Caki2 (cell line): ENCODE results near the gene SPRR2A. TPM values are rescaled to one million over a fixed set of nuclear protein-coding genes. Genes with fewer than 3 reads are reported as not detected.
"Not testable (repeated sequence)": the region's sequence is repeated elsewhere in the genome, so short reads cannot be mapped to it uniquely, and the experiment has no call there.

Source experiments
- DNase-seq: peaks from one replicate; pipeline ENCODE4 v3.0.0-alpha.2; 2015; ENCODE audit warnings: low read depth
- in situ Hi-C: cut with HindIII; loops from 2 replicates; pipeline ENCODE4 v1.10.0; 2016; ENCODE audit warnings: low sequenced_read_pairs, low pct_unique_long_range_greater_than_20kb, mixed read lengths
- total RNA-seq: library from RNA; depleted of rRNA; stranded (reverse); fragments of >200 nt; shearing (Covaris generic); gene quantifications from 2 replicates; pipeline ENCODE4 v1.2.3, GENCODE V29; 2014; ENCODE audit warnings: low replicate concordance; rRNA removed

SPRR2A gene
- total RNA-seq, result not detected in 2 replicates

DNA sequence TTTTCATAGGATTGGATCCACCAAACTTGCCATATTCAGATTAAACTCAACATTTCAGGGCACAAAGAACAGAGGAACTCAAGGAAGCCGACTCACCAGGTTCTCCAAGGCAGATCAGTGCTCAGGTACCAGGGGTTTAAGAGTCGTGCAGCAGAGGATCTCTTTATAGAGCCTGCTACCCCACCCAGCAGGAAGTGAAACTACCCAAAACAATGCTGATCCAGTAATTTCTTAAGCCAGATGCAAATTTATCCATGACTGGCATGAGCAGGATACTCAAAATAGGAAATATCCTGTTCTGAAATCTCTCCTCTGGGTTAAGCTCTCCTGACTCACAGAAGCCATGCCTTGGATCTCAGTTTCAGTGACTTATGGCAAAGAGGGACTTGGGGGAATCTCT lies at the start of gene SPRR2A:
TSS of gene SPRR2A (minus strand) at position 138 of the 400 bp plus-strand sequence. CDS start 777 bp downstream, outside the sequence.
- no peak for DNase-seq
- in situ Hi-C loops, result no loop called here

DNA sequence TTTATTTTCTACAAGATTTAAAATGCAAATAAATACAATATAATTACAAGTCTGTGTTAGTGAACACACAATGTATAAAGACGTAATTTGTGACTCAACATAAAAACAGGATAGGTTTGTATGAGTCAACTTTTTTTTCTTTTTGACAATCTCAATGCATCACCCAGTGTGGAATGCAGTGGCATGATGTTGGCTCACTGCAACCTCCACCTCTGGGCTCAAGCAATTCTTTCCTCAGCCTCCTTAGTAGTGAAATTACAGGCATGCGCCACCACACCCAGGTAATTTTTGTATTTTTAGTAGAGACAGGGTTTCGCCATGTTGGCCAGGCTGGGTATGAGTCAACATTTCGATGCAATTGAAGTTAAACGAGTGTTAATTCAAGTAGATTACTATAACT lies 42.9 kb upstream of the SPRR2A start:
- in situ Hi-C loops, result no loop called here
- peak; percentile 18 for DNase-seq

DNA sequence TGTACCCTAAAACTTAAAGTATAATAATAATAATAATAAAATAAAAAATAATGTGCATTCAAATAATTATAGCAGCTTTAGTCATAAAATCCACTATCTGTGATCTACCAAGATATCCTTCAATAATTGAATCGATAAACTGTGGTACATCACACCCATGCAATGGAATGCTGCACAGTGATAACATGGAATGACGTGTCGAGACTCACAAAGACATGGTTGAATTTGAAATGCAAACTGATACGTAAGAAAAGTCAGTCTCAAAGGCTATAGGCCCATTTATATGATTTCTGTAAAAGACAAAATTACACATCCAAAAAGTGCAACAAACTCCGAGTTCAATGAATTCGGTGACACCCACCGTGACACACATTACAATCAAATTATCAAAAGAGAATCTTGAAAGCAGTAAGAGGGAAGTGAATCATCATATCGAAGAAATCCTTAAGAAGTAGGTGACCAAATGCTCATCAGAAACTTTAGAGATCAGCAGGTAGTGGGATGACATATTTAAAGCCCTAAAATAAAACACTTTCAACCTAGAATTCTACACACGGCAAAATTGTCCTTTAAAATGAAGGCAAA lies 42.2 kb upstream of the SPRR2A start:
- in situ Hi-C loops, result no loop called here
- DNase-seq, result no peak

DNA sequence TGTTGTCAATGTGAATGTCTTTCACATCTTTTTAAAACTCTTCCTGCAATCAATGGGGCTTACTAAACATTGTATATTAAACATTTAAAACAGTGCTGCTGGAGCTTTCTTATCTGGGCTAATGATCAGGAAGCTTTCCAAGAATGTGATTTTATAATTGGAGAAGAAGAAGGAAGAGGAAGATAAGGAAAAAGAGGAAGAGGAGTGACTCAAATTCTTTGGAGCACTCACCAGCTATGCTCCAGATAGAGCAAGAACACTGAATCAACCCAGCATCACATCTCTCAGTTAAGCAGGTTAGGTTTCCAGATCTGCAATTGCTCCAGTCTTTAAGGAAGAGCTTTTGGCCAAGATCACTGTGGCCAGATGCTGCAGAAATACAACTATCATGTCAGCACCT lies 38.5 kb upstream of the SPRR2A start:
- no peak for DNase-seq

DNA sequence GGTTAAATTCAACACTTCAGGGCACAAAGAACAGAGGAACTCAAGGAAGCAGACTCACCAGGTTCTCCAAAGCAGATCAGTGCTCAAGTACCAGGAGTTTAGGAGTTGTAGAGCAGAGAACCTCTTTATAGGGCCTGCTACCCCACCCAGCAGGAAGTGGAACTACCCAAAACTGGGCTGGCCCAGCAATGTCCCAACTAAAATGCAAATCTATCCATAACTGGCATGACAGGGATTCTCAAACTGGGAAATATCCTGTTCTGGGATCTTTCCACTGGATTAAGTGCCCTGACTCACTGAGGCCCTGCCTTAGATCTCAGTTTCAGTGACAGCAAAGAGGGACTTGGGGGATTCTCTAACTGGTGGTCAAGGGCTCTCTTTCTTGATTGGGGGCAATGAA lies 37.1 kb upstream of the SPRR2A start, which contains the start of gene SPRR2E:
TSS of gene SPRR2E (minus strand) at position 101 of the 400 bp plus-strand sequence. CDS start 775 bp downstream, outside the sequence.
- in situ Hi-C loops, result no loop called here
- DNase-seq, result no peak

More for the DNA sequence above, 38.5 kb upstream of the SPRR2A start:
- in situ Hi-C loops, result no loop called here

DNA sequence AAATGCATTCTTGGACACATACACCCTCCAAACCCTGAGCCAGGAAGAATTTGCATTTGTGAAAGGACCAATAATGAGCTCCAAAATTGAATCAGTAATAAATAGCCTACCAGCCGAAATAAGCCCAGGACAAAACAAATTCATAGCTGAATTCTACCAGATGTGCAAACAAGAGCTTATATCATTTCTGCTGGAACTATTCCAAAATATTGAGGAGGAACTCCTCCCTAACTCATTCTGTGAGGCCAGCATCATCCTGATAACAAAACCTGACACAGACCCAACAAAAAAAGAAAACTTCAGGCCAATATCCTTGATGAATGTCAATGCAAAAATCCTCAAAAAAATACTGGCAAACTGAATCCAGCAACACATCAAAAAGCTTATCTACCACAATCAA lies 30.3 kb upstream of the SPRR2A start:
- in situ Hi-C loops, result no loop called here
- no peak for DNase-seq

DNA sequence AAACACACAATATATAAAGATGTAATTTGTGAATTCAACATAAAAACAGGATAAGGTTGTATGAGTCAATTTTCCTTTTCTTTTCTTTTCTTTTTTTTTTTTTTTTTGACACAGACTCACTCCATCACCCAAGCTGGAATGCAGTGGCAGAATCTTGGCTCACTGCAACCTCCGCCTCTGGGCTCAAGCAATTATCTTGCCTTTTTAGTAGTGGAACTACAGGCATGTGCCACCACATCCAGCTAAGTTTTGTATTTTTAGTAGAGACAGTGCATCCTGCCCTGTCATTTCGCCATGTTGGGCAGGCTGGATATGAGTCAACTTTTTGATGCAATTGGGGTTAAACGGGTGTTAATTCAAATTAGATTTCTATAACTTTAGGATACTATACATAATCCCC lies 24.4 kb upstream of the SPRR2A start:
- DNase-seq, result no peak
- in situ Hi-C loops, result no loop called here

DNA sequence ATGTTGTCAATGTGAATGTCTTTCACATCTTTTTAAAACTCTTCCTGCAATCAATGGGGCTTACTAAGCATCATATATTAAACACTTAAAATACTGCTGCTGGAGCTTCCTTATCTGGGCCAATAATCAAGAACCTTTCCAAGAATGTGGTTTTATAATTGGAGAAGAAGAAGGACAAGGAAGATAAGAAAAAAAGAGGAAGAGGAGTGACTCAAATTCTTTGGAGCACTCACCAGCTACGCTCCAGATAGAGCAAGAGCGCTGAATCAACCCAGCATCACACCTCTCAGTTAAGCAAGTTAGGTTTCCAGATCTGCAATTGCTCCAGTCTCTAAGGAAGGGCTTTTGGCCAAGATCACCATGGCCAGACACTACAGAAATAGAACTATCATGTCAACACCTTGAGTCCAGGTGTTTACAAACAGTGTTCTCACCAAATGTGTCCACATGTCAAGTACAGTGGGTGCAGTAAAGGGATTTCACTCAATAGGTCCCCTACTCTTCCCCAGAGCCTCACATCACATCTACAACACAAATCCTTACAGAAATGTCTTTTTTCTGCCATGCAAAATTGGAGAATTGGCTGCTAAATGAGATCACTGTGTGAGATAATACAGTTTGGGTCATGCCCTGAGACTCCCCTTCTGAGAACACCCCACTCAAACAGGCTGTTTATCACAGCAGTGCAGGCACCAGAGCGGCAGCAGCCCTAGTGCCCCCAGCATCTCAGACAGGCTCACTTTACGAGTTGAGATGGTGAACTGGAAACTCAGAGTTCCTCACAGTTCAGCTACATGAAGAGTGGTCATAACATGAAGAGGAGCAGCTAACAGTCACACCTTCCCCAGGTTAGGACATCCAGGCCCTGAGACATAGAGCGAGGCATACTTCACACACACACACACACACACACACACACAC lies 15.8 kb upstream of the SPRR2A start:
- no peak for DNase-seq
- in situ Hi-C loops, result no loop called here

DNA sequence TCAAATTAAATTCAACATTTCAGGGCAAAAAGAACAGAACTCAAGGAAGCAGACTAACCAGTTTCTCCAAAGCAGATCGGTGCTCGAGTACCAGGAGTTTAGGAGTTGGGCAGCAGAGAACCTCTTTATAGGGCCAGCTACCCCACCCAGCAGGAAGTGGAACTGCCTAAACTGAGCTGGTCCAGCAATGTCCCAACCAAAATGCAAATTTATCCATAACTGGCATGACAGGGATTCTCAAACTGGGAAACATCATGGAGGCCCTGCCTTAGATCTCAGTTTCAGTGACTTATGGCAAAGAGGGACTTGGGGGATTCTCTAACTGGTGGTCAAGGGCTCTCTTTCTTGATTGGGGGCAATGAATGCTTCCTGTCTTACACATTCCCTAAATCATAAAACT lies 14.2 kb upstream of the SPRR2A start, which contains the start of gene SPRR2B:
TSS of gene SPRR2B (minus strand) at position 101 of the 400 bp plus-strand sequence. CDS start 772 bp downstream, outside the sequence.
- no peak for DNase-seq
- in situ Hi-C loops, result no loop called here

DNA sequence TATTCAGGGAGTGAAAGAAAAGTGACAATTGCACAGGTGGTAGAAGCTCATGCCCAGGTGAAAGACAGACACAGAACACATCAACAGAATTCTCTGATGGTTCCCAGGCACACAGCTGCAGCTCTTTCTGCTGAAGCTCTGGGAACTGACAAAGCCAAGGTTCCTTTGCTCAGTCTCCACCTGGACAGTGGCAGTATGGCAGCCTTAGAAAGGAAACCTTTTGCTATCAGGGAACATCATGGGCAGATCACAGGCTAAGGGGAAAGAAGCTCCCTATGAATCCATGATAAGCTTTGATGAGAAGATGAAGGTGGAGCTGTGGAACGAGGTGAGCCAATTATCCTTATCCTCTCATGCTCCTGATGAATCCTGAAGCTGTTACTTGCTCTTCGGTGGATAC lies 12.9 kb upstream of the SPRR2A start:
- in situ Hi-C loops, result no loop called here
- DNase-seq, result no peak

DNA sequence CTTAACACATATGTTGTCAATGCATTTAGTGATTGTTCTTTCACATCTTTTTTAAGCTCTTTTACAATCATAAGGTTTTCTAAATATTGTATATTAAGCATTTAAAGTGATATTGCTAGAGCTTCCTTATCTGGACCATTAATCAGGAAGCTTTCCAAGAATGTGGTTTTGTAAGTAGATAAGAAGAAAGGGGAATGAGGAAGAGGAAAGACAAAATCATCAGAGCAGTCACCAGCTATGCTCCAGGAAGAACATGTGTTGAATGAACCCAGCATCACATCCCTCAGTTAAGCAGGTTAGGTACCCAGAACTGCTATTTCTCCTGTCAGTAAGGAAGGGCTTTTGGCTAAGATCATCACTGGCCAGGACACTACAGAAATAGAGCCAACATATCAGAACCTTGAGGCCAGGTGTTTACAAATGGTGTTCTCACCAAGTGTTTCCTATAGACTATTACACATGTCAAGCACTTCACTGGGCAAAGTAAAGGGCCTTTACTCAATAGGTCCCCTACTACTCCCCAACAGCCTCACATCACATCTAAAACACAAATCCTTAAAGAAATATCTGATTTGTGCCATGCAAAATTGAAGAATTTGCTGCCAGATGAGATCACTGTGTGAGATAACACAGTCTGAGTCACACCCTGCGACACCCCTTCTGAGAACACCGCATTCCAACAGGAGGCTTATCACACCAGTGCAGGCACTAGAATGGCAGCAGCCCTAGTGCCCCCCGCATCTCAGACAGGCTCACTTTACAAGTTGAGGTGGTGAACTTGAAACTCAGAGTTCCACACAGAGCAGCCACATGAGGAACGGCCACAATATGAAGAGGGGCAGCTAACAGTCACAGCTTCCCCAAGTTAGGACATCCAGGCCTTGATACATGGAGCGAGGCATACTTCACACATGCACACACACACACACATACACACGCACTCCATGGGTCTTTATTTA lies 1.8 kb upstream of the SPRR2A start:
- in situ Hi-C loops, result no loop called here
- DNase-seq, result peak; percentile 2

DNA sequence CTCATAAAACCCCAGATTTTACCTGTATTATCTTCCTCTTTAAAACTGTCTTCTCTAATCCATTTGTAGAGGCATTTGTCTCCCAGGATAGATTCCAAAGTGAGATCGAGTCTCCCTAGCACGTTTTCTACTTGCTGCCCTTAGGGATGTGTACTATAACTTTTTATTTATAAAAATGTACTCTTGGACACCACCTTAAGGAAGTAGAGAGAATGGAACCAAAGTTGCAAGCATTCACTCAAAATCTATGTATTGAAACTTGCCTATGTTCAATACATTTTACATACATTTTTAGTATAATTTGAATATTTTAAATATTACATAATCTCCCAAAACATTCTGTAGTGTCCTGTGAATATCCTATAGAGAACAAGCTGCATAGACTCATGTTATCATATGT lies 842 bp upstream of the SPRR2A start:
- in situ Hi-C loops, result no loop called here
- DNase-seq, result no peak

DNA sequence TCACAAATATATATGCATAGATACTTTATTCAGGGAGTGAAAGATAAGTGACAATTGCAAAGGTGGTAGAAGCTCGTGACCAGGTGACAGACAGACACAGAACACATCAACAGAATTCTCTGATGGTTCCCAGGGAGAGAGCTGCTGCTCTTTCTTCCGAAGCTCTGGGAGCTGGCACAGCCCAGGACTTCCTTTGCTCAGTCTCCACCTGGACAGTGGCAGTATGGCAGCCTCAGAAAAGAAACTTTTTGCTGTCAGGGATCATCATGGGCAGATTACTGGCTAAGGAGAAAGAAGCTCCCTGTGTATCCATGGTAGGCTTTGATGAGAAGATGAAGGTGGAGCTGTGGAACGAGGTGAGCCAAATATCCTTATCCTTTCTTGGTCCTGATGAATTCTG lies 1.2 kb downstream of the SPRR2A start:
- in situ Hi-C loops, DNase-seq: not testable (repeated sequence)

DNA sequence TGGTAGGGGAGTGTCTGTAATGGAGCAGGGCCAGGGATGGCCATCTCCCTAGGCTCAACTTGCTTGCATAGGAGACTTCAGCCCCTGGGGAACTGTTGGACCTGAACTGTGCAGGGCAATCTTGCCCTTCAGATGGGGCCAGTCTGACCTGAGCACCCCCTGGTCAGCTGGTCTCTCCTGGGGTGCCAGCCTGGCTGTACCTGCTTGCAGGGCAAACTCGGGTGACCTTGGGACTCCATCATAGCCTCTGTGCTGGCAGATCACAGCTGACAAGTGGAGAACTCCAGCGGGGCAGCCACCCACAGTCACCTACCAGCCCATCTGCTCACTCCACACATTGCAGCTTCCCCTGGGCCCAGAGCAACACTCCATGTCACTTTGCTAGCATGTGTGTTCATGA lies 8.1 kb downstream of the SPRR2A start:
- in situ Hi-C loops, result no loop called here
- DNase-seq, result no peak

DNA sequence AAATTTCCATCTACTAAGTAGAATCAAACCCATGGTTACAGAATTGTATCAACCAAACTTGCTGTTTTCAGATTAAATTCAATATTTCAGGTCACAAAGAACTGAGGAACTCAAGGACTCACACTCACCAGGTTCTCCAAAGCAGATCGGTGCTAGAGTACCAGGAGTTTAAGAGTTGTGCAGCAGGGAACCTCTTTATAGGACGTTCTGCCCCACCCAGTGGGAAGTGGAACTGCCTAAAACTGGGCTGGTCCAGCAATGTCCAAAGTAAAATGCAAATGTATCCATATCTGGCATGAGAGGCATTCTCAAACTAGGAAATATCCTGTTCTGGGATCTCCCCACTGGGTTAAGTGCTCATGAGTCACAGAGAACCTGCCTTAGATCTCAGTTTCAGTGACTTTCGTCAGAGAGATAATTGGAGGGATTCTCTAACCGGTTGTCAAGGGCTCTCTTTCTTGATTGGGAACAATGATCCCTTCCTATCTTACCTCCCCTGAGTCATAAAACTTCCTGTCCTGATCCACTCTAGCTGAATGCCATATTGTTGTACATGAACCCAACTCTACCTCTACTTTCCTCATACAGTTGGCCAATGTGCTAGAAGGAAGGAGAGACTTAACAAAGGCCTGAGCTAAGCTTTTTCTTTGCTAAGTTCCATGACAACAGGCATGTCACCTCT lies 16.2 kb downstream of the SPRR2A start, which contains the start of gene SPRR2D:
TSS of gene SPRR2D (minus strand) at position 171 of the 682 bp plus-strand sequence. CDS start 774 bp downstream, outside the sequence.
- in situ Hi-C loops, result no loop called here
- DNase-seq, result no peak

DNA sequence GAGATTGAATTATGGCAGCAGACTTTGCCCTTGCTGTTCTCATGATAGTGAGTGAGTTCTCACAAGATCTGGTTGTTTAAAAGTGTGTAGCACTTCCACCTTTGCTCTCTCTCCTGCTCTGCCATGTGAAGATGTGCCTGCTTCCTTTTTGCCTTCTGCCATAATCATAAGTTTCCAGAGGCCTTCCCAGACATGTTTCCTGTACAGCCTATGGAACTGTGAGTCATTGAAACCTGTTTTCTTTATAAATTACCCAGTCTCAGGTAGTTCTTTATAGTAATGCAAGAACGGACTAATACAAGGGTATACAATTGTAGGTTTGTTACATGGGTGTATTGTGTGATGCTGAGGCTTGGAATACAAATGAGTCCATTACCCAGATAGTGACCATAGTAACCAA lies 22.1 kb downstream of the SPRR2A start:
- no peak for DNase-seq
- in situ Hi-C loops, result no loop called here

DNA sequence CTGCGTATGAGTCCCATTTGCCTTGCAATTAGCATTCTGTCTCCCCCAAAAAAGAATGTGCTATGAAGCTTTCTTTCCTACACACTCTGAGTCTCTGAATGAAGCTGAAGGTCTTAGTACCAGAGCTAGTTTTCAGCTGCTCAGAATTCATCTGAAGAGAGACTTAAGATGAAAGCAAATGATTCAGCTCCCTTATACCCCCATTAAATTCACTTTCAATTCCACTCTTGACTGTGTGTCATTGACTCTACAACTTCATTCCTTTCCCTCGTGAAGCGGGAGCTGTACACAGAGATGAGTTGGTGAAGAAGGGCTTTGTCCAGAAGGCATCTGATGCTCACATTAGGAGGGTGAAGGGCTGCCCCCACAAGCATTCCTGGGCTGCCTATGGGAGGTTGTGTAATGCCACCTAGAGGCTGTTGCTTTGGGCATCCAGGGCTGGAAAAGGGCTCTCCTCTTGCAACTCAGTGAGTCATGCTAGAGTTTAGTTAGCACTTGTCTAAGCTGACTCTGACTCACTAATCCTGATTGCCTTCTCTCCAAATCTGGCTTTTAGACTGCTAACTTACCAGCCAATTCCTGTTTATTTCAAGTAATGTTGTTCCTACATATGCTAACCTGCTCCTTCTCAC lies 24.5 kb downstream of the SPRR2A start:
- in situ Hi-C loops, result no loop called here
- peak; percentile 25 for DNase-seq
